ENCODE data around the gene SLC37A3. TPM values are rescaled to one million over a fixed set of nuclear protein-coding genes. Genes with fewer than 3 reads are reported as not detected.

SLC37A3 gene
- total and polyA plus RNA-seq, 2 of the 13 experiments (the other 11 are each of a cell fraction or from before 2014, with no cell fraction given), result 21.3 to 27.9 TPM

- TF ChIP-seq ZNF792 (CRISPR knock-in tag; IDR thresholded peaks at IDR 0.05), result peak; percentile 29; the same call in 1 of the 2 replicates
- peak; percentile 78; the same call in 1 of the 2 replicates for TF ChIP-seq ZNF788 (CRISPR knock-in tag; IDR thresholded peaks at IDR 0.05; ENCODE audit: borderline replicate concordance)
- no peak for TF ChIP-seq CEBPB (IDR thresholded peaks at IDR 0.05; ENCODE audit: borderline replicate concordance, low read depth, low read length)
- TF ChIP-seq ZNF704 (CRISPR knock-in tag; IDR thresholded peaks at IDR 0.05; ENCODE audit: borderline replicate concordance), result no peak
- peak; percentile 93 for TF ChIP-seq IRF2 (CRISPR knock-in tag; IDR thresholded peaks at IDR 0.05)
- TF ChIP-seq, protein P1, sequence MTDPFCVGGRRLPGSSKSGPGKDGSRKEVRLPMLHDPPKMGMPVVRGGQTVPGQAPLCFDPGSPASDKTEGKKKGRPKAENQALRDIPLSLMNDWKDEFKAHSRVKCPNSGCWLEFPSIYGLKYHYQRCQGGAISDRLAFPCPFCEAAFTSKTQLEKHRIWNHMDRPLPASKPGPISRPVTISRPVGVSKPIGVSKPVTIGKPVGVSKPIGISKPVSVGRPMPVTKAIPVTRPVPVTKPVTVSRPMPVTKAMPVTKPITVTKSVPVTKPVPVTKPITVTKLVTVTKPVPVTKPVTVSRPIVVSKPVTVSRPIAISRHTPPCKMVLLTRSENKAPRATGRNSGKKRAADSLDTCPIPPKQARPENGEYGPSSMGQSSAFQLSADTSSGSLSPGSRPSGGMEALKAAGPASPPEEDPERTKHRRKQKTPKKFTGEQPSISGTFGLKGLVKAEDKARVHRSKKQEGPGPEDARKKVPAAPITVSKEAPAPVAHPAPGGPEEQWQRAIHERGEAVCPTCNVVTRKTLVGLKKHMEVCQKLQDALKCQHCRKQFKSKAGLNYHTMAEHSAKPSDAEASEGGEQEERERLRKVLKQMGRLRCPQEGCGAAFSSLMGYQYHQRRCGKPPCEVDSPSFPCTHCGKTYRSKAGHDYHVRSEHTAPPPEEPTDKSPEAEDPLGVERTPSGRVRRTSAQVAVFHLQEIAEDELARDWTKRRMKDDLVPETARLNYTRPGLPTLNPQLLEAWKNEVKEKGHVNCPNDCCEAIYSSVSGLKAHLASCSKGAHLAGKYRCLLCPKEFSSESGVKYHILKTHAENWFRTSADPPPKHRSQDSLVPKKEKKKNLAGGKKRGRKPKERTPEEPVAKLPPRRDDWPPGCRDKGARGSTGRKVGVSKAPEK (CRISPR knock-in tag; IDR thresholded peaks at IDR 0.05; ENCODE audit: borderline replicate concordance), result no peak
- no peak for TF ChIP-seq ZNF773 (CRISPR knock-in tag; IDR thresholded peaks at IDR 0.05; ENCODE audit: borderline replicate concordance)
- TF ChIP-seq, protein P2, sequence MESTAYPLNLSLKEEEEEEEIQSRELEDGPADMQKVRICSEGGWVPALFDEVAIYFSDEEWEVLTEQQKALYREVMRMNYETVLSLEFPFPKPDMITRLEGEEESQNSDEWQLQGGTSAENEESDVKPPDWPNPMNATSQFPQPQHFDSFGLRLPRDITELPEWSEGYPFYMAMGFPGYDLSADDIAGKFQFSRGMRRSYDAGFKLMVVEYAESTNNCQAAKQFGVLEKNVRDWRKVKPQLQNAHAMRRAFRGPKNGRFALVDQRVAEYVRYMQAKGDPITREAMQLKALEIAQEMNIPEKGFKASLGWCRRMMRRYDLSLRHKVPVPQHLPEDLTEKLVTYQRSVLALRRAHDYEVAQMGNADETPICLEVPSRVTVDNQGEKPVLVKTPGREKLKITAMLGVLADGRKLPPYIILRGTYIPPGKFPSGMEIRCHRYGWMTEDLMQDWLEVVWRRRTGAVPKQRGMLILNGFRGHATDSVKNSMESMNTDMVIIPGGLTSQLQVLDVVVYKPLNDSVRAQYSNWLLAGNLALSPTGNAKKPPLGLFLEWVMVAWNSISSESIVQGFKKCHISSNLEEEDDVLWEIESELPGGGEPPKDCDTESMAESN (CRISPR knock-in tag; conservative IDR thresholded peaks at IDR 0.05), result no peak; the same call in 1 of the 2 replicates
- TF ChIP-seq ARNTL (CRISPR knock-in tag; IDR thresholded peaks at IDR 0.05), result peak; percentile 71; the same call in 1 of the 2 replicates
- no peak for TF ChIP-seq ZNF207 (IDR thresholded peaks at IDR 0.05; ENCODE audit: borderline replicate concordance)
- TF ChIP-seq ZNF768 (CRISPR knock-in tag; IDR thresholded peaks at IDR 0.05), result peak; percentile 52; the same call in 1 of the 2 replicates
- no peak for TF ChIP-seq ATRX (CRISPR knock-in tag; IDR thresholded peaks at IDR 0.05; ENCODE audit: borderline replicate concordance)
- no peak for TF ChIP-seq ZNF615 (CRISPR knock-in tag; IDR thresholded peaks at IDR 0.05; ENCODE audit: borderline replicate concordance)
- peak; percentile 91 for TF ChIP-seq USF2 (IDR thresholded peaks at IDR 0.05; ENCODE audit: low read depth, low read length)
- peak; percentile 96; the same call in 1 of the 2 replicates for TF ChIP-seq USF2 (CRISPR knock-in tag; IDR thresholded peaks at IDR 0.05; ENCODE audit: borderline replicate concordance)
- TF ChIP-seq MTF2 (CRISPR knock-in tag; IDR thresholded peaks at IDR 0.05; ENCODE audit: borderline replicate concordance), result no peak
- no peak for TF ChIP-seq ZNF740 (CRISPR knock-in tag; IDR thresholded peaks at IDR 0.05)
- TF ChIP-seq, protein P3, sequence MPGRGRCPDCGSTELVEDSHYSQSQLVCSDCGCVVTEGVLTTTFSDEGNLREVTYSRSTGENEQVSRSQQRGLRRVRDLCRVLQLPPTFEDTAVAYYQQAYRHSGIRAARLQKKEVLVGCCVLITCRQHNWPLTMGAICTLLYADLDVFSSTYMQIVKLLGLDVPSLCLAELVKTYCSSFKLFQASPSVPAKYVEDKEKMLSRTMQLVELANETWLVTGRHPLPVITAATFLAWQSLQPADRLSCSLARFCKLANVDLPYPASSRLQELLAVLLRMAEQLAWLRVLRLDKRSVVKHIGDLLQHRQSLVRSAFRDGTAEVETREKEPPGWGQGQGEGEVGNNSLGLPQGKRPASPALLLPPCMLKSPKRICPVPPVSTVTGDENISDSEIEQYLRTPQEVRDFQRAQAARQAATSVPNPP (CRISPR knock-in tag; IDR thresholded peaks at IDR 0.05), result no peak
Measured at GRCh38 chr7:140397784-140398750, at the start of gene SLC37A3 (continued).

All from HepG2 (cell line).